Suprapubic skin (tissue), 4 donors: ENCODE data around the gene ARHGAP5.
"Not testable (repeated sequence)": the region's sequence is repeated elsewhere in the genome, so short reads cannot be mapped to it uniquely, and the experiment has no call there.

Experiments
- CTCF ChIP-seq, 2 donors: fragments of 200-600 bp in 1 of 2; fragments of 450-650 bp in 1 of 2; sonication (generic) in 1 of 2; IDR thresholded peaks; one replicate each; pipeline ENCODE4 v1.5.1; 2016 to 2019; ENCODE audit warnings: antibody characterized with exemption in 2 of 2, mild to moderate bottlenecking in 1 of 2, moderate library complexity in 1 of 2
- EP300 ChIP-seq: sonication (generic); formaldehyde crosslinking; IDR thresholded peaks from one replicate; pipeline ENCODE4 v1.6.1; 2017; ENCODE audit warnings: antibody characterized with exemption
- POLR2A ChIP-seq, 2 donors: fragments of 450-650 bp; IDR thresholded peaks; one replicate each; pipeline ENCODE4 v1.6.1; 2017; ENCODE audit warnings: antibody characterized with exemption in 2 of 2, mild to moderate bottlenecking in 2 of 2, moderate library complexity in 2 of 2
- POLR2AphosphoS5 ChIP-seq, 3 donors: sonication (generic); formaldehyde crosslinking; IDR thresholded peaks; one replicate each; pipeline ENCODE4 v1.6.1; 2017; ENCODE audit warnings: antibody characterized with exemption in 3 of 3

GRCh38 chr14:32127731-32128654 lies 50.9 kb downstream of the ARHGAP5 start:
- TF ChIP-seq CTCF (IDR thresholded peaks at IDR 0.05); POLR2A (IDR thresholded peaks at IDR 0.05); EP300; POLR2AphosphoS5 (IDR thresholded peaks at IDR 0.05): not testable (repeated sequence)
